ENCODE results near the gene OR6X1. TPM values are rescaled to one million over a fixed set of nuclear protein-coding genes. Genes with fewer than 3 reads are reported as not detected.

OR6X1 gene
- total RNA-seq, 1 experiment from 2014 or later = not detected

- no peaks in the 10 kb centered on the region for H3K4me1 ChIP-seq (ENCODE audit: insufficient read depth, low read length, poor library complexity, severe bottlenecking)
- no peak overlapping the region for H3K4me3 ChIP-seq (ENCODE audit: low read depth, low read length, poor library complexity, severe bottlenecking)
- no peaks in the 10 kb centered on the region for H3K36me3 ChIP-seq (ENCODE audit: insufficient read depth, low read length, poor library complexity, severe bottlenecking)
- H3K27ac ChIP-seq (ENCODE audit: low read depth, low read length, poor library complexity, severe bottlenecking) = no peak overlapping the region
- no peak for TF ChIP-seq EZH2 (IDR thresholded peaks at IDR 0.05; ENCODE audit: borderline replicate concordance, low read depth, low read length, poor library complexity, severe bottlenecking)
- no peak for TF ChIP-seq CTCF (conservative IDR thresholded peaks at IDR 0.05; ENCODE audit: low read depth, low read length)
- POLR2A ChIA-PET (ENCODE audit: low non-redundant PET) = no interaction called here
- intact Hi-C loops (cut with micrococcal nuclease; ENCODE audit: unreplicated experiment) = no loop called here
- CTCF ChIA-PET = no interaction called here
- no TSS peak for BruUV-seq (replicated peaks)
- DNase-seq (ENCODE audit: low spot score) = no peak
- no peaks in the 10 kb centered on the region for H3K27me3 ChIP-seq (replicated peaks; ENCODE audit: insufficient read depth, low read depth, low read length, poor library complexity)
- H3K9me3 ChIP-seq (ENCODE audit: low read depth, low read length, poor library complexity, severe bottlenecking) = no peaks in the 10 kb centered on the region
These were observed 17.3 kb upstream of the OR6X1 start for GRCh38 chr11:123771664-123772063.

GRCh38 chr11:123770712-123771111, 16.4 kb upstream of the OR6X1 start:
- no TSS peak for BruUV-seq (replicated peaks)
- Histone ChIP-seq H3K27me3 (replicated peaks; ENCODE audit: insufficient read depth, low read depth, low read length, poor library complexity) (no peaks in the 10 kb centered on the region), H3K4me3 (ENCODE audit: low read depth, low read length, poor library complexity, severe bottlenecking) (no peak overlapping the region), H3K27ac (ENCODE audit: low read depth, low read length, poor library complexity, severe bottlenecking) (no peak overlapping the region), H3K4me1 (ENCODE audit: insufficient read depth, low read length, poor library complexity, severe bottlenecking) (no peaks in the 10 kb centered on the region), H3K36me3 (ENCODE audit: insufficient read depth, low read length, poor library complexity, severe bottlenecking) (no peaks in the 10 kb centered on the region), H3K9me3 (ENCODE audit: low read depth, low read length, poor library complexity, severe bottlenecking) (no peaks in the 10 kb centered on the region)
- ChIA-PET CTCF (no interaction called here), POLR2A (ENCODE audit: low non-redundant PET) (no interaction called here)
- intact Hi-C loops (cut with micrococcal nuclease; ENCODE audit: unreplicated experiment) = no loop called here
- no peak for DNase-seq (ENCODE audit: low spot score)
- no peak for TF ChIP-seq EZH2 (IDR thresholded peaks at IDR 0.05; ENCODE audit: borderline replicate concordance, low read depth, low read length, poor library complexity, severe bottlenecking)
- no peak for TF ChIP-seq CTCF (conservative IDR thresholded peaks at IDR 0.05; ENCODE audit: low read depth, low read length)

GRCh38 chr11:123765601-123766000, 11.3 kb upstream of the OR6X1 start:
- POLR2A ChIA-PET (ENCODE audit: low non-redundant PET) = no interaction called here
- Histone ChIP-seq H3K27me3 (replicated peaks; ENCODE audit: insufficient read depth, low read depth, low read length, poor library complexity) (no peaks in the 10 kb centered on the region), H3K9me3 (ENCODE audit: low read depth, low read length, poor library complexity, severe bottlenecking) (peaks cover 4% of the 10 kb centered on the region), H3K27ac (ENCODE audit: low read depth, low read length, poor library complexity, severe bottlenecking) (no peak overlapping the region), H3K4me1 (ENCODE audit: insufficient read depth, low read length, poor library complexity, severe bottlenecking) (no peaks in the 10 kb centered on the region), H3K36me3 (ENCODE audit: insufficient read depth, low read length, poor library complexity, severe bottlenecking) (no peaks in the 10 kb centered on the region), H3K4me3 (ENCODE audit: low read depth, low read length, poor library complexity, severe bottlenecking) (no peak overlapping the region)
- CTCF ChIA-PET = no interaction called here
- no peak for DNase-seq (ENCODE audit: low spot score)
- TF ChIP-seq CTCF (conservative IDR thresholded peaks at IDR 0.05; ENCODE audit: low read depth, low read length) = no peak
- no peak for TF ChIP-seq EZH2 (IDR thresholded peaks at IDR 0.05; ENCODE audit: borderline replicate concordance, low read depth, low read length, poor library complexity, severe bottlenecking)
- BruUV-seq (replicated peaks) = no TSS peak
- intact Hi-C loops (cut with micrococcal nuclease; ENCODE audit: unreplicated experiment) = no loop called here

Measured in A673 (cell line).